Neural cell (in vitro differentiated cells): ENCODE measurements around the gene SLC6A18.

Experiments used
- CTCF ChIP-seq: fragments of 450-650 bp; IDR thresholded peaks from 2 replicates; pipeline ENCODE4 v1.5.1; 2014; ENCODE audit warnings: antibody characterized with exemption, mild to moderate bottlenecking, moderate library complexity; ENCODE audit not compliant: poor library complexity, severe bottlenecking
- EP300 ChIP-seq: fragments of 450-650 bp; conservative IDR thresholded peaks from 2 replicates; pipeline ENCODE4 v1.6.1; 2014; ENCODE audit warnings: antibody characterized with exemption, mild to moderate bottlenecking, moderate library complexity; ENCODE audit not compliant: poor library complexity, severe bottlenecking
- EZH2 ChIP-seq: fragments of 200-600, 300-800 bp; shearing (Covaris generic), sonication (generic); IDR thresholded peaks from 2 replicates; pipeline ENCODE4 v1.6.1; 2014; ENCODE audit warnings: antibody characterized with exemption, low read length, borderline replicate concordance, mild to moderate bottlenecking; ENCODE audit not compliant: insufficient read depth, poor library complexity, severe bottlenecking
- MXI1 ChIP-seq: fragments of 450-650 bp; conservative IDR thresholded peaks from 2 replicates; pipeline ENCODE4 v1.6.1; 2014; ENCODE audit warnings: antibody characterized with exemption, mild to moderate bottlenecking; ENCODE audit not compliant: poor library complexity, severe bottlenecking
- POLR2AphosphoS5 ChIP-seq: IDR thresholded peaks from 2 replicates; pipeline ENCODE4 v1.6.1; 2012
- RAD21 ChIP-seq: fragments of 450-650 bp; conservative IDR thresholded peaks from 2 replicates; pipeline ENCODE4 v1.6.1; 2014; ENCODE audit warnings: antibody characterized with exemption, mild to moderate bottlenecking, moderate library complexity
- REST ChIP-seq: IDR thresholded peaks from 2 replicates; pipeline ENCODE4 v1.6.1; 2012; ENCODE audit warnings: borderline replicate concordance
- SMC3 ChIP-seq: fragments of 450-650 bp; conservative IDR thresholded peaks from 2 replicates; pipeline ENCODE4 v1.6.1; 2014; ENCODE audit warnings: antibody characterized with exemption, mild to moderate bottlenecking, moderate library complexity; ENCODE audit not compliant: poor library complexity
- TAF1 ChIP-seq: IDR thresholded peaks from 2 replicates; pipeline ENCODE4 v1.6.1; 2012; ENCODE audit warnings: low read depth

- TF ChIP-seq CTCF = no peak
- no peak for TF ChIP-seq POLR2AphosphoS5
- TF ChIP-seq EZH2 = no peak
- no peak for TF ChIP-seq TAF1
- no peak for TF ChIP-seq REST
- TF ChIP-seq SMC3 = no peak
- no peak for TF ChIP-seq MXI1
- no peak for TF ChIP-seq EP300
- no peak for TF ChIP-seq RAD21
These were observed 41.6 kb downstream of the SLC6A18 start for GRCh38 chr5:1266791-1267190.
